GM03348 (cell line): ENCODE measurements around the gene THSD8.

Experiments
- DNase-seq: peaks from one replicate; pipeline ENCODE4 v3.0.0; 2012; ENCODE audit warnings: low spot score

The THSD8 gene

GRCh38 chr19:12801466-12802266 is at the start of gene THSD8, which contains the start of gene PRDX2:
TSS of gene THSD8 (plus strand) at chr19:12802069. CDS start at chr19:12802072, 3 bp downstream.
TSS of gene PRDX2 (minus strand) at chr19:12801800. CDS start at chr19:12801261, 539 bp downstream.
- peak; percentile 89 for DNase-seq

GRCh38 chr19:12754465-12755196 is 47.2 kb upstream of the THSD8 start:
- DNase-seq, result no peak

- DNase-seq, result no peak
Observed at GRCh38 chr19:12756150-12756883, 45.6 kb upstream of the THSD8 start.

- peak; percentile 92 for DNase-seq
Observed at GRCh38 chr19:12757544-12758274, 44.2 kb upstream of the THSD8 start.

GRCh38 chr19:12759686-12760085 is 42.2 kb upstream of the THSD8 start:
- DNase-seq, result no peak

- DNase-seq, result no peak
Observed at GRCh38 chr19:12763100-12763499, 38.8 kb upstream of the THSD8 start.

- DNase-seq, result no peak
Observed at GRCh38 chr19:12764698-12765097, 37.2 kb upstream of the THSD8 start.

- peak; percentile 90 for DNase-seq
Observed at GRCh38 chr19:12766051-12766521, 35.8 kb upstream of the THSD8 start.

GRCh38 chr19:12767150-12767549 is 34.7 kb upstream of the THSD8 start:
- no peak for DNase-seq

- DNase-seq, result no peak
Observed at GRCh38 chr19:12767666-12768065, 34.2 kb upstream of the THSD8 start.

GRCh38 chr19:12769689-12770088 is 32.2 kb upstream of the THSD8 start:
- DNase-seq, result no peak

- no peak for DNase-seq
Observed at GRCh38 chr19:12770922-12771321, 30.9 kb upstream of the THSD8 start.

GRCh38 chr19:12772323-12772722 is 29.5 kb upstream of the THSD8 start:
- peak; percentile 38 for DNase-seq

- DNase-seq, result no peak
Observed at GRCh38 chr19:12773571-12773970, 28.3 kb upstream of the THSD8 start.

GRCh38 chr19:12774588-12775555 is 27.0 kb upstream of the THSD8 start, which contains the start of gene HOOK2:
TSS of gene HOOK2 (minus strand) at chr19:12775552. CDS start at chr19:12775449, 103 bp downstream.
- DNase-seq, result no peak

- peak; percentile 89 for DNase-seq
Observed at GRCh38 chr19:12777217-12778016, 24.5 kb upstream of the THSD8 start.

GRCh38 chr19:12778017-12778904 is 23.6 kb upstream of the THSD8 start:
- peak; percentile 83 for DNase-seq

GRCh38 chr19:12778905-12779161 is 23.0 kb upstream of the THSD8 start:
- no peak for DNase-seq
